HCT116 (cell line): Measurements from ENCODE around the gene LCN9.

Experiments
- EZH2 ChIP-seq: fragments of 200-600 bp; sonication (generic); IDR thresholded peaks from 2 replicates; pipeline ENCODE4 v1.6.1; 2017; ENCODE audit warnings: antibody characterized with exemption, mixed run types
- EZH2phosphoT487 ChIP-seq: fragments of 200-600 bp; IDR thresholded peaks from 2 replicates; pipeline ENCODE4 v1.6.1; 2018; ENCODE audit warnings: antibody characterized with exemption, borderline replicate concordance
- JUND ChIP-seq: IDR thresholded peaks from 2 replicates; pipeline ENCODE4 v1.6.1; 2012
- MAX ChIP-seq: IDR thresholded peaks from 2 replicates; pipeline ENCODE4 v1.6.1; 2012
- POLR2A ChIP-seq: IDR thresholded peaks from 2 replicates; pipeline ENCODE4 v1.7.0; 2011; ENCODE audit warnings: borderline replicate concordance; ENCODE audit not compliant: insufficient read depth, insufficient read length; ENCODE audit errors: extremely low read depth
- POLR2AphosphoS5 ChIP-seq: IDR thresholded peaks from 2 replicates; pipeline ENCODE4 v1.6.1; 2011; ENCODE audit warnings: mild to moderate bottlenecking, low read depth, low read length, moderate library complexity
- RAD21 ChIP-seq: IDR thresholded peaks from 2 replicates; pipeline ENCODE4 v1.6.1; 2012; ENCODE audit warnings: low read depth, mild to moderate bottlenecking
- SRF ChIP-seq: IDR thresholded peaks from 2 replicates; pipeline ENCODE4 v1.6.1; 2012; ENCODE audit warnings: low read depth
- TF ChIP-seq, protein P1 (sequence below), 3 experiments: fragments of 200-600 bp in 1 of 3; sonication (generic) in 1 of 3; IDR thresholded peaks in 2 of 3; conservative IDR thresholded peaks in 1 of 3; 2 replicates each; pipeline ENCODE4 v1.5.1; 2012 to 2017; ENCODE audit warnings: low read depth in 2 of 3, low read length in 2 of 3, antibody characterized with exemption in 1 of 3, borderline replicate concordance in 1 of 3, control low read depth in 1 of 3, mild to moderate bottlenecking in 1 of 3, mixed read lengths in 1 of 3, mixed run types in 1 of 3, moderate library complexity in 1 of 3; ENCODE audit not compliant: insufficient read depth in 1 of 3

- TF ChIP-seq RAD21 (no peak), POLR2AphosphoS5 (no peak), JUND (no peak), MAX (no peak), EZH2phosphoT487 (no peak), SRF (no peak), POLR2A (no peak), EZH2 (no peak)
- TF ChIP-seq, protein P1, sequence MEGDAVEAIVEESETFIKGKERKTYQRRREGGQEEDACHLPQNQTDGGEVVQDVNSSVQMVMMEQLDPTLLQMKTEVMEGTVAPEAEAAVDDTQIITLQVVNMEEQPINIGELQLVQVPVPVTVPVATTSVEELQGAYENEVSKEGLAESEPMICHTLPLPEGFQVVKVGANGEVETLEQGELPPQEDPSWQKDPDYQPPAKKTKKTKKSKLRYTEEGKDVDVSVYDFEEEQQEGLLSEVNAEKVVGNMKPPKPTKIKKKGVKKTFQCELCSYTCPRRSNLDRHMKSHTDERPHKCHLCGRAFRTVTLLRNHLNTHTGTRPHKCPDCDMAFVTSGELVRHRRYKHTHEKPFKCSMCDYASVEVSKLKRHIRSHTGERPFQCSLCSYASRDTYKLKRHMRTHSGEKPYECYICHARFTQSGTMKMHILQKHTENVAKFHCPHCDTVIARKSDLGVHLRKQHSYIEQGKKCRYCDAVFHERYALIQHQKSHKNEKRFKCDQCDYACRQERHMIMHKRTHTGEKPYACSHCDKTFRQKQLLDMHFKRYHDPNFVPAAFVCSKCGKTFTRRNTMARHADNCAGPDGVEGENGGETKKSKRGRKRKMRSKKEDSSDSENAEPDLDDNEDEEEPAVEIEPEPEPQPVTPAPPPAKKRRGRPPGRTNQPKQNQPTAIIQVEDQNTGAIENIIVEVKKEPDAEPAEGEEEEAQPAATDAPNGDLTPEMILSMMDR (IDR thresholded peaks at IDR 0.05 in 2 of 3, conservative IDR thresholded peaks at IDR 0.05 in 1 of 3; ENCODE audit: borderline replicate concordance in 1 of 3, insufficient read depth in 1 of 3, low read depth in 2 of 3, low read length in 2 of 3), result no peak
Measured at GRCh38 chr9:135711881-135712280, 48.8 kb downstream of the LCN9 start.
